NCI-H2227 treated with DMSO at 0.1 percent for 48 hours (cell line): ENCODE data around the gene IPP.
"Not testable (repeated sequence)": the region's sequence is repeated elsewhere in the genome, so short reads cannot be mapped to it uniquely, and the experiment has no call there.

Source experiments
- DNase-seq: peaks from one replicate; lab custom pipeline; 2025; lab: John Stamatoyannopoulos, UW

The IPP gene

GRCh38 chr1:45739641-45740156 lies 10.8 kb downstream of the IPP start:
- not testable (repeated sequence) for DNase-seq

- DNase-seq, result no peak
Observed at GRCh38 chr1:45739137-45739536, 11.3 kb downstream of the IPP start.

GRCh38 chr1:45730780-45731319 lies 19.6 kb downstream of the IPP start:
- DNase-seq, result no peak

GRCh38 chr1:45730075-45730779 lies 20.2 kb downstream of the IPP start:
- DNase-seq, result no peak

- not testable (repeated sequence) for DNase-seq
Observed at GRCh38 chr1:45726007-45726406, 24.4 kb downstream of the IPP start.

DNA sequence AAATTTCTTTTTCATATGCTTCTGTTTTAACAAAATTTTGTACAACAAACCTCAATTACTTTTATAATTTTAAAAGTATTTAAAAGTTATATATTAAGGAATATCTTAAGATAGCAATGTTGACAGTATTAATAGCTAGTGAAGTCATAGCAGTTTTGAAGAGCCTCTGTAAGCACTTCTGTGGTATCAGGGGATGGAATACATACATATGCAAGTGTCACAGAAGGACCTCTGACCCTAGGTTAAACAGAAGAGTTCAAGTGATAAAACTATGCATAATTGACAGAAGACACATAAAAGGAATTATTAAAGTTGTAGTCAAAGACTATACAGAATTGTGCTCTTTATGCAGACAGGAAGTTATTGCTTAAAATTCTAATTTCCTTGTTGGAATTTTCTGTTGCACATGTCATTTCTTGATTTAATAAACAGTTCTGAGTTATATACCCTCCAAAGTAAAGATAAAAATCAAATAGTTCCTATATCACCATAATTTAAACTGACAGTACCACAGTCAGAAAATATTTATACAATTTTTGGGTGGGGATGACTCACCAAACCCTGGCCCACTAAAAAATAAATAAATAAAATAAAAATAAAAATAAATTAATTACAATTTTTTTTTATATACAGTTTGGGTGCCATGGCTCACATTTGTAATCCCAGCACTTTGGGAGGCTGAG lies 27.1 kb downstream of the IPP start:
- DNase-seq, result no peak

GRCh38 chr1:45722809-45723208 lies 27.6 kb downstream of the IPP start:
- no peak for DNase-seq

GRCh38 chr1:45721207-45721606 lies 29.2 kb downstream of the IPP start:
- no peak for DNase-seq

- no peak for DNase-seq
Observed at GRCh38 chr1:45718289-45718688, 32.2 kb downstream of the IPP start.

GRCh38 chr1:45717386-45717785 lies 33.1 kb downstream of the IPP start:
- DNase-seq, result not testable (repeated sequence)

- no peak for DNase-seq
Observed at GRCh38 chr1:45716700-45717099, 33.8 kb downstream of the IPP start.

- DNase-seq, result no peak
Observed at GRCh38 chr1:45713711-45714110, 36.7 kb downstream of the IPP start.

GRCh38 chr1:45704637-45705036 lies 45.8 kb downstream of the IPP start:
- no peak for DNase-seq

DNA sequence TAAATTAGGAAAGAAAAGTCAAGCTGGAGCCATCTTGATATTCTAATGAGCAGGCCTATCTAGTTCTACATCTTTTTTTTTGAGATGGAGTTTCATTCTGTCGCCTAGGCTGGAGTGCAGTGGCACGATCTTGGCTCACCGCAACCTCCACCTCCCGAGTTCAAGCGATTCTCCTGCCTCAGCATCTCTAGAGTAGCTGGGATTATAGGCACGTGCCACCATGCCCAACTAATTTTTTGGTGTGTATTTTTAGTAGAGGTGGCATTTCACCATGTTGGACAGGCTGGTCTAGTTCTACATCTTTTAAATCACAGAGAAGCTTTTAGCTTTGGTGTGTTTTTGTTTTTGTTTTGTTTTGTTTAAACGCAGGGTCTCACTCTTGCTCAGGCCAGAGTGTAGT lies 55.6 kb downstream of the IPP start:
- DNase-seq, result no peak

DNA sequence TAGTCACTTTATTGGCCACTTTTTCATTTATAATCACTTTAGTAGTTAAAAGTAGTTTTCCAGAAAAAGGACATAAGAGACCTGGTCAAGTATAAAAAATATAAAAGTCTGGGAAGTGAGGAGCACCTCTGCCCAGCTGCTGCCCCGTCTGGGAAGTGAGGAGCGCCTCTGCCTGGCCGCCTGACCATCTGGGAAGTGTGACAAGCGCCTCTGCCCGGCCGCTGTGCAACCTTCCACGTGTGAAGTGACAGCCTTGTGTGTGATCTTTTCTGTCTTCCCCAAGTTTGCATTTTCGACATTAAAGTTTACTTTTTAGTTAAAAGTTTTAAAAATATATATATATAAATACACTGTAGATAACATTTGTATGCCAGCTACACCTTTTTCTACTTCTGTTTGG lies 56.6 kb downstream of the IPP start:
- not testable (repeated sequence) for DNase-seq

DNA sequence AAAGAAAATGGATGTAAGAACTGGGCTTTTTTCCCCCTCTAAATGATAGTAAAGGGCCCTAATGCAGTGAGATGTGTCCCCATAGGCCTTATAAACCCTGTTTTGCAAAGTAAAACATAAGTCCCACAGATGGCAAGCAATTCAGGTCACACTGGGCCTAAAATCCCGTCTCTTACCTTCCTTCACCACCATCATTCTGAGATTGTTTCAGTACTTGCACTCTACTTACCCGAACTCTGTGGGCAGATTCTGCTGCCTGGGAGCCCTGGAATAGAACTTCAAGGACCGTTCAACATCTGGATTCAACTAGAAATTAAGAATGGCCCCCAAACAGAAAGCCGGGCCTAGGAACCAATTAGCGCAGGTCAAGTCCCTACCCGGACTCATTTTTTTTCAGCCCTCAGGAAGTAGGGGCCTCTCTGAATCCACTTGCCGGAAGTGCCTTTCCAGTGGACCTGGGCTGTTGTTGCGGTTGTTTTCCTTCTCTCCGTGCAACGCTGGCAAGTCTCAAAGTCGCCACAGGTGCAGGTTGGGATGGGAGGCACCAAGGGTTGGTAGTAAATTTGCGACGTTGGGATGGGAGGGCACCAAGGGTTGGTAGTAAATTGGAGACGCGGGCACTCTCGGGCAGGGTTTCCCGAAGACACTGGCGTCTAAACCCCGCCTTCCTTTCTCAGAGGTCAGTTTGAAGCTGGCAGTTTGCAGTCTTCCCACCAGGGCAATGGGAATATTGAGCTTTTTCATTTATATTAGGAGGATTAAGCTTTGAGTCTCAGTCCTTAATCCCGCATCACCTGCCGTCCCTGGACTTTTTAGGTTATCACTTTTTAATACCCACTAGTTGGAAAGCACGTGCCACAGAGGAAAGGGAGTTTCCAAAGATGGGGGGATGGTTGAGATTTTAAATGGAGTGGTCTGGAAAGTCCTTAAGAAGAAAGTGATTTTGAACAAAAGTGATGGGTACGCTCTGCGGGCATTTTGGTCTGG lies 62.4 kb downstream of the IPP start, which contains the start of gene TMEM69:
TSS of gene TMEM69 (plus strand) at position 428 of the 987 bp plus-strand sequence. CDS start 2,888 bp downstream, outside the sequence.
- peak; percentile 92 for DNase-seq

- peak; percentile 97 for DNase-seq
Observed at GRCh38 chr1:45687014-45687753, 63.3 kb downstream of the IPP start.

DNA sequence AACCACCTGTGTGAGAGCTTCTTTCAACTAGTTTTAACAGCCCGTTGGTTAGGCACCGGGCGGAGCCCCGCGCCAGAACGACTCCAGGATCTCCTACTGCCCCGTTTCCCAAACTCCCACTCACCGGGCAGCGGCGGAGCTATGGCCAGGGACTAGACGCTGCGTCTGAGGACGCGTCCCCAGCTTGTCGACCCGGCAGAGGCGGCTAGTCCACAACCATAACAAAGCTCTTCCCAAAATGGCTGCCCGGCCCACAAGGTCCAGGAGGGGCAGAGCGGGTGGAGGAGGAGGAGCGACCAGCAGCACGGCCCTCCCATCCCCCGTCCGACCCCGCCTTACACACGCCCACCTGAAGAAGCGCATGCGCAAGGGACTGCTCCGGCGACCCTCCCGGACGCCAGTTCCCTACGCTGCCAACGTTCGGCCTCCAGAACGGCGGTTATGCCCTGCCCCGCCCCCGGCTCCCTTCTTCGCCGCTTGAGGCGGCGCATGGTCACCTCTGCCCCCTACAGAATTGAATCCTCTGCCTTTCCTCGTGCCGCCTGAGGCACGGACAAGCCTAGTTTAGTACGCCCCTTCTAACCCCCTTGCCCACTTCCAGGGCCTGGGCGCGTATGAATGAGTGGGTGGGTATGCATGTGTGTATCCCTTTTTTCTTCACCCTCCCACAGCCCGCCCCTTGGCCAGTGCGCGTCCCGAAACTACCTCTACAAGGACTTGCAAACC lies 64.0 kb downstream of the IPP start, which contains the start of gene GPBP1L1:
TSS of gene GPBP1L1 (minus strand) at position 246 of the 726 bp plus-strand sequence. CDS start 27,446 bp downstream, outside the sequence.
- DNase-seq, result peak; percentile 95

DNA sequence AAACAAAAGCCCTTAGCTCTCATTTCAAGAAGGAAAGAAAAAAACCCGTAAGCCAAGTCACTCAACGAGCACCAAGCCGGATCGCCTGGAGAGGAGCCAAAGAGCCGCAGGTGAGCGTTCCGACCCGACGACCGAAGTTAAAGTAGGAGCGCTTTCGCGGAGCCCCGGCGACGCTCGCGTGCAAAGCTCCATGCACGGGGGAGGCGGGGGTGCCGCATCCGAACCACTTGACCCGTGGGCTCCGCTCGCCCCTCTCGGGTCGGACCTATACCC lies 64.5 kb downstream of the IPP start:
- peak; percentile 63 for DNase-seq

DNA sequence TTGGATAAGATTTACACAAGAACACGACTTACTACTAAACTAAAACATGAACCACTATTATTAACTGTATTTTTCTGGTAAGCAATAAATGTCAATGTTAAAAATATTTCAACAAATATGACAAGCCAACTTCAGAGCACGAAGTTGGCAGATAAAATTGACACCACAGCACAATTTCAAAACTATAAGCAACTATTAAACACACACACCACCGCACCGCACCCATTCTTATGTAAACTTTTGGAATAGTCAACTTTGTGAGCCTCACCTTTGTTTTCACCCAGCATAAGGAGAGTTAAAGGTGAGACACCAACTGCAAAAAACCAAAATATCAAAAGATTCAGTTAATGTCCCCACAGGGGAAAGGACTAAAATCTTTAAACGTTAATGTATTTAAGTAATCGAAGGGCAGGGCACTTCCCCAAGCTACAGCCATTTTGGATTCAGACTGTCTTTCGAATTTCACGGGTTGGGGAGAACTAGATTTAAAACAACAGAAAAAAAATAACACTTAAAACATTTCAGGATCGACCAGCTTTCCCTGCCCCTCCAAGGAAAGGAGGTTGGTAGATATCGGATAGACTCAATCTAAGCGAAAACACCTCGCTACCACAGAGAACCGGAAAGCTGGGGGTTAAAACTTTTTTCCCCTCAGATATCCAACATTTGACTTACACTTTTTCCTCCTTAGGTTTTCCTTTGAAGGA lies 65.0 kb downstream of the IPP start:
- DNase-seq, result no peak
